Astrocyte (in vitro differentiated cells and primary cell): ENCODE results near the gene PPP1R14D.

Experiments
- EZH2 ChIP-seq: IDR thresholded peaks from 2 replicates; pipeline ENCODE4 v1.6.1; 2012; ENCODE audit warnings: mild to moderate bottlenecking, low read length, inconsistent platforms; ENCODE audit not compliant: insufficient read depth
- TF ChIP-seq, protein P1 (sequence below): IDR thresholded peaks from 2 replicates; pipeline ENCODE4 v1.5.1; 2011; ENCODE audit warnings: low read depth, mild to moderate bottlenecking, inconsistent platforms, low read length, moderate library complexity; ENCODE audit not compliant: insufficient read depth

DNA sequence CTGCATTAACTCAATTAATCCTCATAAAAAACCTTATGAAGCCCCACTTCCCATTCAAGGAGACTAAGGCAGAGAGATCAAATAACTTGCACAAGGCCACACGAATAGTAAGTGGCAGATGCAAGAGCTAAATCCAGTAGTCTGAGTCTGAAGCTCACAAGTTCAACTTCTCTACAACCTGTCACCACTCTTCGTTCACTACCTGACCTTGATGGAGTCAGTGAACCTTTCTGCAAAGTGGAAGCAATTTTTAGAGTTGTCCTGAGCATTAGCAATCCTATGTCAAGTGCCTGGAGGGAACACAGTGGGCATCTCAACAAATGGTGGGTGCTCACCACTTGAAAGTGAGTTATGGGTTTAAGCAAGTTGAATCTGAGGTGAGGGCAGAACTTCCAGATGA, 13.2 kb upstream of the PPP1R14D start:
- TF ChIP-seq, protein P1, sequence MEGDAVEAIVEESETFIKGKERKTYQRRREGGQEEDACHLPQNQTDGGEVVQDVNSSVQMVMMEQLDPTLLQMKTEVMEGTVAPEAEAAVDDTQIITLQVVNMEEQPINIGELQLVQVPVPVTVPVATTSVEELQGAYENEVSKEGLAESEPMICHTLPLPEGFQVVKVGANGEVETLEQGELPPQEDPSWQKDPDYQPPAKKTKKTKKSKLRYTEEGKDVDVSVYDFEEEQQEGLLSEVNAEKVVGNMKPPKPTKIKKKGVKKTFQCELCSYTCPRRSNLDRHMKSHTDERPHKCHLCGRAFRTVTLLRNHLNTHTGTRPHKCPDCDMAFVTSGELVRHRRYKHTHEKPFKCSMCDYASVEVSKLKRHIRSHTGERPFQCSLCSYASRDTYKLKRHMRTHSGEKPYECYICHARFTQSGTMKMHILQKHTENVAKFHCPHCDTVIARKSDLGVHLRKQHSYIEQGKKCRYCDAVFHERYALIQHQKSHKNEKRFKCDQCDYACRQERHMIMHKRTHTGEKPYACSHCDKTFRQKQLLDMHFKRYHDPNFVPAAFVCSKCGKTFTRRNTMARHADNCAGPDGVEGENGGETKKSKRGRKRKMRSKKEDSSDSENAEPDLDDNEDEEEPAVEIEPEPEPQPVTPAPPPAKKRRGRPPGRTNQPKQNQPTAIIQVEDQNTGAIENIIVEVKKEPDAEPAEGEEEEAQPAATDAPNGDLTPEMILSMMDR = no peak
- no peak for TF ChIP-seq EZH2
